GM19397 (cell line): ENCODE measurements around the gene CLEC4G.

ENCODE experiments used
- ATAC-seq: cut with Tn5 transposase; IDR thresholded peaks from one replicate; pipeline ENCODE4 v1.9.1; 2021; ENCODE audit warnings: mild to moderate bottlenecking, moderate library complexity; ENCODE audit not compliant: unreplicated experiment

CLEC4G gene

GRCh38 chr19:7699003-7699402 is 32.9 kb downstream of the CLEC4G start:
- ATAC-seq, result no peak

DNA sequence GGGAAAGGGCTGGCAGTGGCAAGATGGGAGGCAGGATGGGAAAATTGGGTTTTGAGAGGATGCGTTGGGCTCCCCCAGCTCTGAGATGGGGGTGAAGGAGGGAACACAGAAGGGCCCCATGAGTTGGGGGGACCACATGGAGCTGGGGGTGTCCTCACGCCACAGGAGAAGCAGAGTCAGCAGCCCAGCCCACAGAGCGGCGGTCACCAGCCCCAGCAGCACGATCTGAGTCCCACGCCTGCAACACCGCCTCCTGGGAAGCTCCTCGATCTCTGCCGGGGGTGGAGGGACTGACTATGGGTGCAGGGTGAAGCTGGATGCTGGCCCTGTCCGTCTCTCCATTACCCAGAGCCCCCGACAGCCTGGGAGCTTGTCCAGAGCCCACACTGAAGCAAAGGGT is 33.3 kb downstream of the CLEC4G start:
- ATAC-seq, result no peak

DNA sequence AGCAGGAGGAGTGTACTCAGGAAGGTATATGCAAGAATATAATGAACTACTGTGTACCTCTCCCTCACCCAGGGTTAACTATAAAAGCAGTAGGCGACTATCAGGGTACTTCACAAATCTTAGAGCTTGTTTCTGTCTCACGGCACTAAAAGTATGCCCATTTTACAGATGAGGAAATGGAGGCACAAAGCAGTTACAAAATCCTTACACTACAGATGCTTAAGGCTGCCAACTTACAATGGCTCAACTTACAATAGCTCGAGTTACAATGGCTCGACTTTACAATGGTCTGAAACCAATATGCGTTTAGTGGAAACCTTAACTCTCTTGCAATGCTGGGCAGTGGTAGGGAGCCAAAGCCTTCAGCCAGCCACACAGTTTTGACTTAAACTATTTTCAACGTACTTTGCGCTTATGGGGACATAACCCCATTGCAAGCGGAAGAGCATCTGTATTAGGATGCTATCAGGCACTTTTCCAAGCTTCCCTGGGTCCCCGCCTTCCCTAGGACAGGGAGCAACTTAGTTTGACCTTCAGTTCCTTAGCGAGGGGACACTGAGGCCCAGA is 34.1 kb downstream of the CLEC4G start:
- no peak for ATAC-seq

DNA sequence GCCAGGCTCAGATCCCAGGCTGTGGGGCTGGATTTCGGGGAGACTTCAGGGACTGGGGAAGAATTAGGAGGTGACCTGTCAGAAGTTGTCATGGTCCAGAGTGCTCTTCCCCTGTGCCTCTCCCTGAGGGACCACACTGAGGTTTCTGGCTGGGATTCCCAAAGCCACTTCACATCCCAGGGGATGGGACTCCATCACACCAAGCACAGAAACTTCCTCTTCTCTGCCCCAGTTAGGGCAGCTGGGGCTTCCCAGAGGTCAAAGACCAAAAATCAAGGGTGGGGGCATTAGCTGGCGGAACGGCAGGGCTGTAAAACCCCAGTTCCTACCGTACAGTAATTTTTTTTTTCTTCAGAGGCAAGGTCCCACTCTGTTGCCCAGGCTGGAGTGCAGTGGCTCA is 37.4 kb downstream of the CLEC4G start:
- no peak for ATAC-seq

- ATAC-seq, result no peak
These were observed 39.4 kb downstream of the CLEC4G start for GRCh38 chr19:7692417-7693088.

- no peak for ATAC-seq
These were observed 40.4 kb downstream of the CLEC4G start for GRCh38 chr19:7691497-7691896.

- ATAC-seq, result no peak
These were observed 41.1 kb downstream of the CLEC4G start for GRCh38 chr19:7690779-7691258.

GRCh38 chr19:7689165-7689564 is 42.7 kb downstream of the CLEC4G start:
- ATAC-seq, result no peak

GRCh38 chr19:7687177-7687576 is 44.7 kb downstream of the CLEC4G start:
- no peak for ATAC-seq

- no peak for ATAC-seq
These were observed 46.1 kb downstream of the CLEC4G start for GRCh38 chr19:7685546-7686445.

- no peak for ATAC-seq
These were observed 49.6 kb downstream of the CLEC4G start for GRCh38 chr19:7682175-7682855.

- no peak for ATAC-seq
These were observed 50.4 kb downstream of the CLEC4G start for GRCh38 chr19:7681340-7682174.

GRCh38 chr19:7680606-7681339 is 51.1 kb downstream of the CLEC4G start, which contains the start of gene TRAPPC5:
Gene TRAPPC5 (plus strand): TSS chr19:7680833. CDS start chr19:7682254, 1,421 bp downstream.
- ATAC-seq, result peak; percentile 52

DNA sequence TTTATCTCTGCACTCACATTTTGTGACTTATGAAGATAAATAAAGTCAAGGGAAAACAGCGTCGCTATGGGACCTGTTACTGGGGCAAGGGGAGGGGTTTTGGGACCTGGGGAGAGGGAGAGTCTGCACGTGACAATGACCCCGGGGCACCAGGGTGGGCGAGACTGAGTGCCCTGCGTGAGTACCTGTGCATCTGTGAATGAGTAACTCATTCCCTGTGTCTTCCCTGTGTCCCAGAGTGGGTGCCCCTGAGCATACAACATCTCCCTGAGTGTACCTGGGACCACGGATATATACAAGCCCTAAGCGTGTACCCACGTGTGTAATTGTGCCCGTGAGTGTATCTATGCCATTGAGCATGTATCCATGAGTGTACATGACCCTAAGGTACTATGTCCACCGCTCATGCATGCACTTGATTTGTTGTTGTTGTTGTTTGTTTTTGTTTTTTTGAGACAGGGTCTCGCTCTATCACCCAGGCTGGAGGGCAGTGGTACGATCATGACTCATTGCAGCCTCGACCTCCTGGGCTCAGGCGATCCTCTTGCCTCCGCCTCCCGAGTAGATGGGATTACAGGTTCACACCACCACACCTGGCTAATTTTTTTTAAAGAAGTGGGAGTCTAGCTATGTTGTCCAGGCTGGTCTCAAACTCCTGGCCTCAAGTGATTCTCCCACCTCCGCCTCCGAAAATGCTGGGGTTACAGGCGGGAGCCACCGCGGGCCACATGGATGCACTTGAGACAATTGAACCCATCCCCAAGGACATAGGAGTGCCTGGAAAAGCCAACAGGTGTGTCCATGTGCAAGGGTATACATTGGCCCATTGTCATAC is 51.9 kb downstream of the CLEC4G start:
- no peak for ATAC-seq

GRCh38 chr19:7678971-7679751 is 52.7 kb downstream of the CLEC4G start:
- ATAC-seq, result no peak
